Spinal cord (tissue), 10 donors: Measurements from ENCODE around the gene CNOT1. TPM values are rescaled to one million over a fixed set of nuclear protein-coding genes. Genes with fewer than 3 reads are reported as not detected.
A peak's percentile ranks its signal among the peaks of the same experiment; 100 is the strongest.

ENCODE experiments used
- DNase-seq, 6 donors: peaks; one replicate each; pipeline versions ENCODE4 v3.0.0 to v3.0.0-alpha.2; 2013 to 2015; ENCODE audit warnings: low spot score in 6 of 6, low read depth in 4 of 6
- H3K27ac ChIP-seq: one replicate; pipeline ENCODE4 v1.5.1; 2013; ENCODE audit warnings: low read depth, low read length, control low read depth
- H3K27me3 ChIP-seq: one replicate; pipeline ENCODE4 v1.6.1; 2013; ENCODE audit warnings: low read length; ENCODE audit not compliant: control insufficient read depth, insufficient read depth
- H3K36me3 ChIP-seq: one replicate; pipeline ENCODE4 v1.6.1; 2013; ENCODE audit warnings: low read length; ENCODE audit not compliant: control insufficient read depth, insufficient read depth
- H3K4me1 ChIP-seq: one replicate; pipeline ENCODE4 v1.6.1; 2013; ENCODE audit warnings: low read length; ENCODE audit not compliant: control insufficient read depth, insufficient read depth
- H3K4me3 ChIP-seq: one replicate; pipeline ENCODE4 v1.5.1; 2013; ENCODE audit warnings: low read depth, low read length, control low read depth
- H3K9me3 ChIP-seq: one replicate; pipeline ENCODE4 v1.6.1; 2013; ENCODE audit warnings: low read length; ENCODE audit not compliant: control insufficient read depth, insufficient read depth
- WGBS: methylation state at CpG from one replicate; pipeline ENCODE4 v1.1.5; 2013; ENCODE audit warnings: missing lambda C conversion rate; ENCODE audit not compliant: insufficient coverage; 5-methylcytosine and 5-hydroxymethylcytosine counted together
- polyA plus RNA-seq, 2 donors: library from polyadenylated mRNA; unstranded; fragments of 120-200 nt; gene quantifications; one replicate each; pipeline ENCODE4 v1.2.1, GENCODE V29; 2013; ENCODE audit not compliant: insufficient read length in 2 of 2
- total RNA-seq, 2 donors: library from RNA; depleted of rRNA in 1 of 2; stranded (reverse); fragments of 120-200 nt in 1 of 2; fragments of >200 nt in 1 of 2; gene quantifications; one replicate each; pipeline versions ENCODE4 v1.2.3 to v1.2.4, GENCODE V29; 2013 to 2014
- donor health status: healthy.

The CNOT1 gene
- total and polyA plus RNA-seq, 4 donors: 105 to 139 (median 118) TPM

DNA sequence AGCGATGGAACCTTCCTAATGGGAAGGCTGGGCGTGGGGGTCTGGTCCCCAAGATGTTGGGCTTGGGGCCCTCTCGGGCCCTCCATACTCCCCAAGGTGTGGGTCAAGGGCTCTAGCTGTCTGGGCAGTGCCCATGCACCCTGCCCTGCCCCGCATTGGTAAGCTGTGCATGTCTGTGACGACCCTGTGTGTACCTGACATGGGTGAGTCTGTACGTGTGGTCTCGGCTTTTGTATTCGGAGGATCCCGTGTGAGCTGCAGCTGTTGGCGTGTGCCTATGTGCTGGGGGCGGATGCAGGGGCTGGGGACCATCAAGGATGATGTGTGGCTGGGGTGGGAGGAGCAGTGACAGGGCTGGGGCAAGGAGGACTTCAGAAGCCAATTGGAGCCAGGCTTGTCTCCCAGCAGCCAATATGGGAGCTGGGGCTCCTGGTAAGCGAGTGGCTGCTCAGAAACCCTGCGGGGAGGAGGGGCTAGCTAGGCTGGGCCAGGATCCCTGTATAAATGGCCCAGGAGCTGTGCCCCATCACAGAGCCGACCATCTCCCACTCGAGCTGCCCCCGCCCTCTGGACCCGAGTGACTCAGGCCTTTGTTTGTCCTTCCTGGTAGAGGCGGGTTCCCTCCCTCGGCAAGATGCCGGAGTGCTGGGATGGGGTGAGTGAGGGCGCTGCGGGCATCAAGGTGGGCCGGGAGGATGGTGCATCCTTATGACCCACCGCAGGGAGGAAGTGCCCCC, 129.8 kb downstream of the CNOT1 start, which contains the start of gene NDRG4:
NDRG4 (plus strand) TSS at position 529 of the 737 bp plus-strand sequence; CDS start at position 635, 106 bp downstream.
- H3K27ac ChIP-seq: peak within 1 kb of the TSS; percentile 84
- no peaks in the 10 kb centered on the region for H3K9me3 ChIP-seq
- peak in 5 of 6 donors; percentile 86 to 99 (median 96) for DNase-seq
- peaks cover 95% of the 10 kb centered on the region for H3K4me1 ChIP-seq
- no peaks in the 10 kb centered on the region for H3K27me3 ChIP-seq
- 12% methylated on average over 22 of the region's 24 CpGs for WGBS
- H3K36me3 ChIP-seq: peaks cover 36% of the 10 kb centered on the region
- H3K4me3 ChIP-seq: peak within 1 kb of the TSS; percentile 69

- DNase-seq: no peak
- Histone ChIP-seq H3K4me3 (no peak overlapping the region), H3K4me1 (peaks cover 99% of the 10 kb centered on the region), H3K36me3 (peaks cover 31% of the 10 kb centered on the region), H3K9me3 (no peaks in the 10 kb centered on the region), H3K27ac (peak overlapping the region; percentile 79), H3K27me3 (no peaks in the 10 kb centered on the region)
- 84% methylated on average over 8 of the region's 10 CpGs for WGBS
These were observed 130.5 kb downstream of the CNOT1 start for GRCh38 chr16:58499092-58499511.

DNA sequence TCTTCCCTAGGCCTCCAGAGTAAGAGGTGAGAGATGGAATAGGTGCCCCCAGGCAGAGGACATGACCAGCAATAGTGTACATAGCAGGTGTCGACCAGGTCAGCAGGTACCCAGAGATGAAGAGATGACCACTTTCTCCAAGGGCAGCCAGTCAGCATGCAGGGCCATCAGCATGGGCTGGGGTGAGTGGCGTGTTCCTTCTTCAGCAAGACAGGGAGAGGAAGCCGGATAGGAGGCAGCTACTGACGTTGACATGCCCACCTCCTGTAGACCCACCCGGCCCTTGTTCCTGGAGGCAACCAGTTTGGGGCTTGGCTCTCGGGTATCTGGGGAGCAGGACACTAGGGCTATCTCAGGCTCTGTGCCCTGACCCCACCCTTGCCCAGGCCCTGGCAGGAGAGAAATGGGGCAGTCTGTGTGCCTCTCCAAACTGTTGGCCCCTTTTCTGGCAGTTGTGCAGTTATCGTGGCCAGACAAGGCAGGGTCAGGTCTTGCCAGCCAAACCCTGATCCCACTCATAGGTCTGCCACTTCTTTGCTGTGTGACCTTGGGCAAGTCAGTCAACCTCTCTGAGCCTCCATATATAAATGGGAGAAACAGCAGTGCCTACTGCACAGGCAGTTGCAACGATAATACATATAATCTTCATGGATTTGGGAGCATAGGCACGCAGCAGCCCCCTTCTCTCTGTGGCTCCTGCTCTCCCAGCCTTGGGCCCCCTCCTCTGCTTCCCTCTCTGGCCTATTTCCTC, 131.1 kb downstream of the CNOT1 start:
- H3K9me3 ChIP-seq: no peaks in the 10 kb centered on the region
- H3K27me3 ChIP-seq: no peaks in the 10 kb centered on the region
- peaks cover 100% of the 10 kb centered on the region for H3K4me1 ChIP-seq
- no peak overlapping the region for H3K4me3 ChIP-seq
- H3K36me3 ChIP-seq: peaks cover 27% of the 10 kb centered on the region
- no peak for DNase-seq
- 79% methylated on average over 9 of the region's 9 CpGs for WGBS
- peak overlapping the region; percentile 35 for H3K27ac ChIP-seq

- no peaks in the 10 kb centered on the region for H3K9me3 ChIP-seq
- H3K4me3 ChIP-seq: no peak overlapping the region
- peaks cover 98% of the 10 kb centered on the region for H3K4me1 ChIP-seq
- H3K27me3 ChIP-seq: no peaks in the 10 kb centered on the region
- peaks cover 21% of the 10 kb centered on the region for H3K36me3 ChIP-seq
- peak overlapping the region; percentile 35 for H3K27ac ChIP-seq
- no peak for DNase-seq
- 68% methylated on average over 5 of the region's 5 CpGs for WGBS
These were observed 131.7 kb downstream of the CNOT1 start for GRCh38 chr16:58497935-58498334.

- Histone ChIP-seq H3K9me3 (no peaks in the 10 kb centered on the region), H3K27ac (peak overlapping the region; percentile 35), H3K4me1 (peaks cover 98% of the 10 kb centered on the region), H3K36me3 (peaks cover 17% of the 10 kb centered on the region), H3K4me3 (no peak overlapping the region), H3K27me3 (no peaks in the 10 kb centered on the region)
- no peak for DNase-seq
- 88% methylated on average over 2 of the region's 2 CpGs for WGBS
These were observed 132.2 kb downstream of the CNOT1 start for GRCh38 chr16:58497468-58497867.

DNA sequence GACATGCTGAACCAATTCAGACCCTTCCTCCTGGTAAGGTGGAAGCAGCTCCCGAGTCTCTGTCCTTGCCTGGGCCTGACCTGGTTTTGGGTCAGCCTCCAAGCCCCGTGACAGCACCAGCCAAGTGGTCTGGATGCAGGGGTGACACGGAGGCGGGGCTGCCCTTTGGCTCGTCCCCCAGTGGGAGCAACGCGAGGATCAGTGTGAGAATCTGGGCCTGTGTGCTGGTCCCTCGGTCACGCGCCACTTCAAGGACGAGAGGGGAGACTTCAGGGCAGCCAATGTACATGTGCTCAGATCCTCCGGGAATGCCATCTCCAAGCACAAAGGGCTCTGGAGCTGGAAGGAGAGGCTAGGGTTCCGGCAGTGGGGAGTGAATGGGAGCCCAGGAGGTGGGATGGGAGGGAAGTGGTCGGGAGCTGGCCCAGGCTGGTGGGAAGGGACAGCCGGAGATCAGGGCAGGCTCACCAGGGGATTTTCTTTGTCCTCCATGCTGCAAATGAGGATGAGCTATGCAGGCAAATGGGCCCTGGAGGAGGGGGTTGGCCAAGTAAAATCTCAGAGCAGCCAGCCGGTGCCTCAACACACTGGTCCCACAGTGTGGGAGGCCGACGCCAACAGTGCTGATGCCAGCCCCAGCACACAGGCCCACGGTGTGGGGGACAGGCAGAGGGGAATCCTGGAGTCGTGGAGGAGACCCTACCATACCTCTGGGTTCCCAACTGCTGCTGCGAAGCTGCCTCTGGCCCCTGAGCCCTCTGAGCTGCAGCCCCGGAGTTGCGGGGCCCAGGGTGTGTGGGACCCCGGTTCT, 133.9 kb downstream of the CNOT1 start:
- Histone ChIP-seq H3K4me3 (no peak overlapping the region), H3K27me3 (no peaks in the 10 kb centered on the region), H3K27ac (peak overlapping the region; percentile 89), H3K9me3 (no peaks in the 10 kb centered on the region), H3K36me3 (peaks cover 12% of the 10 kb centered on the region), H3K4me1 (peaks cover 86% of the 10 kb centered on the region)
- DNase-seq: peak in 2 of 6 donors; percentile 85 to 87
- 18% methylated on average over 22 of the region's 24 CpGs for WGBS

GRCh38 chr16:58494981-58495520, 134.6 kb downstream of the CNOT1 start:
- WGBS: 0% methylated on average over 8 of the region's 8 CpGs
- peak; percentile 98 to 100 (median 100) for DNase-seq
- Histone ChIP-seq H3K36me3 (peaks cover 15% of the 10 kb centered on the region), H3K9me3 (no peaks in the 10 kb centered on the region), H3K4me3 (no peak overlapping the region), H3K27me3 (no peaks in the 10 kb centered on the region), H3K27ac (peak overlapping the region; percentile 89), H3K4me1 (peaks cover 80% of the 10 kb centered on the region)

DNA sequence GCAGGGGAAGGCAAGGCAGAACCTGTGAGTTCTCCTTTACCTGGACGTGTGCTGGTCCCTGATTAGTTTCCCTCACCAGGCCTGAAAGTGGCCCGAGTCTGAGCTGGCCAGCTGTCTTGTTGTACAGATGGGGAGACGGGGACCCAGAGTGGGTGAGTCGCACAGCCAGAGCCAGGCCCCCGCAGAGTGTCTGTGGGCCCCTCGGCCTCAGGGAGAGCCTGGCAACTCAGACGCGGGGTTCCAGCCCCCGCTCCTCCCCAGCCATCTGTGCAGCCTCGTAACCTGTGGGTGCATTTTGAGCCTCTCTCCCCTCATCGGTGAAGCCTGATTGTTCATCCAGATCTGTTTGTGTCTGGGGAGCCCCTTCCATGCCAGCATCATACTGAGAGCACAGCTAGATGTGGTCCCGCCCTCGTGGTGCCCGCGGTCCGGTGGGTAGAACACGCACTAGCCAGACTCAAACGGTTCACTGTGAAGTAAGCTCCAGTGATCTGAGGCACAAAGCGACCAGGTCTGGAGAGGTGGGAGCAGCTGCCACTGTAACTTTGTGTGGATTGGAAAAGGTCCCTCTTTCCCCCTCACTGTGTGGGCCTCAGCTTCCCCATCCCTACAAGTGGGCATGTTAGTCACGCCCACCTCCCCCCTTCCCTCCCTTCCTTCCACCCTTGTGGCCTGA, 135.7 kb downstream of the CNOT1 start:
- peak in 1 of 6 donors; percentile 7 for DNase-seq
- 44% methylated on average over 11 of the region's 20 CpGs for WGBS
- H3K4me1 ChIP-seq: peaks cover 68% of the 10 kb centered on the region
- no peaks in the 10 kb centered on the region for H3K27me3 ChIP-seq
- H3K9me3 ChIP-seq: no peaks in the 10 kb centered on the region
- peaks cover 14% of the 10 kb centered on the region for H3K36me3 ChIP-seq
- no peak overlapping the region for H3K4me3 ChIP-seq
- peak overlapping the region; percentile 89 for H3K27ac ChIP-seq
